GM12878 (cell line): Measurements from ENCODE around the gene GGCX.

Experiments
- BRCA1 ChIP-seq: IDR thresholded peaks from 2 replicates; pipeline ENCODE4 v1.6.1; 2011; ENCODE audit warnings: low read depth, low read length, improper control_type of control experiment
- EGR1 ChIP-seq, 2 experiments: IDR thresholded peaks; 1 replicate in 1 of 2; 2 replicates in 1 of 2; pipeline ENCODE4 v1.6.1; 2011 to 2012; ENCODE audit warnings: low read depth in 2 of 2, low read length in 2 of 2, borderline replicate concordance in 1 of 2, mild to moderate bottlenecking in 1 of 2, moderate library complexity in 1 of 2
- JUNB ChIP-seq: IDR thresholded peaks from 2 replicates; pipeline ENCODE4 v1.6.1; 2016; ENCODE audit warnings: antibody characterized with exemption, mild to moderate bottlenecking
- SP1 ChIP-seq: IDR thresholded peaks from one replicate; pipeline ENCODE4 v1.6.1; 2011; ENCODE audit warnings: low read depth, low read length
- ZBED1 ChIP-seq: IDR thresholded peaks from 2 replicates; pipeline ENCODE4 v1.6.1; 2016; ENCODE audit warnings: borderline replicate concordance
- TF ChIP-seq, protein P1 (sequence below), 3 experiments: IDR thresholded peaks in 2 of 3; conservative IDR thresholded peaks in 1 of 3; 2 replicates each; pipeline ENCODE4 v1.5.1; 2011; ENCODE audit warnings: low read depth in 3 of 3, low read length in 3 of 3, mild to moderate bottlenecking in 3 of 3, control low read depth in 2 of 3, moderate library complexity in 2 of 3, inconsistent platforms in 1 of 3, mixed read lengths in 1 of 3; ENCODE audit not compliant: control insufficient read depth in 2 of 3, insufficient read depth in 1 of 3; ENCODE audit errors: extremely low read depth in 1 of 3

DNA sequence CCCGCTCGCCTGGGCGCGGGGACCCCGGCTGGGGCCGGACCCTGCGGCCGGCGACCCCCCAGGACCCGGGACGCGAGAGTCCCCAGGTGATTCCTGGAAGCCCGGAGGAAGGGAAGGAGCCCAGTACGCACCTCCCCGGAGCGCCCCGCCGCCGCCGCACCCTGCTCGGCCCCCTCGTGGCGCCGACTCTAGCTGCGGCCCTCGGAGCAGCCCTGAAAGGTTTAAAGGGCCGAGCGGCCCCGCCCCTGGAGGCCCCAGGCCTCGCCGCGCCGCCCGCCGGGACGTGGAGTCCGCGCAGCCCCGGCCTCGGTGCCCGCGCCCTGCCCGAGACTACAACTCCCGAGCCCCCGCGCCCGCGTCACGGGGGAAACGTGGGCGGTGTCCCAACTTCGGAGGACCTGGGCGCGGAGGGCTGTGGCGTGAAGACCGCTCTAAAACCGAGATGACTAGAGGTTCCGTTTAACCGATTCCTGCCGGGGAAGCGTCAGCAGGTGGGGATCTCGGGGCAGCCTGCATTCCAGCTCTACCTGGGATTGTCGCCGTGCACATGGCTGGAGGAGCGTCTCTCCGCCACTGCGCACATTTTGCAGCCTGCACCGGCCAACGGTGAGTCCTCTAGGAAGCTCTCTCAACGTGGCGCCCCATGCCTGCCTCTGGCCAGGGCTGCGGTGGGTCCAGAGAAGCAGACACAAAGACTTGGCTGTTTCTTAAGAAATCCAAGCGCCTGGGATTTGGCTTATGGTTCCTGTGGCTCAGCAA lies 41.4 kb upstream of the GGCX start, which contains the start of gene TMEM150A:
- TF ChIP-seq JUNB (no peak), SP1 (peak; percentile 34), ZBED1 (no peak), BRCA1 (no peak), EGR1 (IDR thresholded peaks at IDR 0.05; ENCODE audit: borderline replicate concordance in 1 of 2, low read depth in 2 of 2, low read length in 2 of 2) (peak in 1 of 2 experiments; percentile 95; a peak in 2 of 3 replicates)
- TF ChIP-seq, protein P1, sequence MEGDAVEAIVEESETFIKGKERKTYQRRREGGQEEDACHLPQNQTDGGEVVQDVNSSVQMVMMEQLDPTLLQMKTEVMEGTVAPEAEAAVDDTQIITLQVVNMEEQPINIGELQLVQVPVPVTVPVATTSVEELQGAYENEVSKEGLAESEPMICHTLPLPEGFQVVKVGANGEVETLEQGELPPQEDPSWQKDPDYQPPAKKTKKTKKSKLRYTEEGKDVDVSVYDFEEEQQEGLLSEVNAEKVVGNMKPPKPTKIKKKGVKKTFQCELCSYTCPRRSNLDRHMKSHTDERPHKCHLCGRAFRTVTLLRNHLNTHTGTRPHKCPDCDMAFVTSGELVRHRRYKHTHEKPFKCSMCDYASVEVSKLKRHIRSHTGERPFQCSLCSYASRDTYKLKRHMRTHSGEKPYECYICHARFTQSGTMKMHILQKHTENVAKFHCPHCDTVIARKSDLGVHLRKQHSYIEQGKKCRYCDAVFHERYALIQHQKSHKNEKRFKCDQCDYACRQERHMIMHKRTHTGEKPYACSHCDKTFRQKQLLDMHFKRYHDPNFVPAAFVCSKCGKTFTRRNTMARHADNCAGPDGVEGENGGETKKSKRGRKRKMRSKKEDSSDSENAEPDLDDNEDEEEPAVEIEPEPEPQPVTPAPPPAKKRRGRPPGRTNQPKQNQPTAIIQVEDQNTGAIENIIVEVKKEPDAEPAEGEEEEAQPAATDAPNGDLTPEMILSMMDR (IDR thresholded peaks at IDR 0.05 in 2 of 3, conservative IDR thresholded peaks at IDR 0.05 in 1 of 3; ENCODE audit: control insufficient read depth in 2 of 3, extremely low read depth in 1 of 3, insufficient read depth in 1 of 3, low read depth in 3 of 3, low read length in 3 of 3) = peak; percentile 21 to 33 (median 27); a peak in 5 of 6 replicates
